H1 (cell line): ENCODE results near the gene BNC2. TPM values are rescaled to one million over a fixed set of nuclear protein-coding genes. Genes with fewer than 3 reads are reported as not detected.

Source experiments
- CTCF ChIA-PET: fragments of 300-600 bp; sonication (Branson Sonifier 250); formaldehyde crosslinking; loops from one replicate; lab custom pipeline; 2021; ENCODE audit not compliant: partially characterized antibody; lab: Charles Lee
- POLR2A ChIA-PET: fragments of 300-600 bp; sonication (Branson Sonifier 250); formaldehyde crosslinking; loops from one replicate; lab custom pipeline; 2021; ENCODE audit warnings: inconsistent platforms; ENCODE audit not compliant: partially characterized antibody; lab: Charles Lee
- DNase-seq, 2 experiments: peaks; one replicate each; pipeline versions ENCODE4 v3.0.0 to v3.0.0-alpha.2; 2010 to 2022; ENCODE audit warnings: low spot score in 2 of 2, low read depth in 1 of 2, mixed read lengths in 1 of 2
- FAIRE-seq: peaks from 2 replicates; lab custom pipeline; 2011; peaks lifted over from hg19 to GRCh38; lab: Jason Lieb, UNC
- H2AFZ ChIP-seq: 2 replicates; pipeline ENCODE4 v1.8.1; 2012; ENCODE audit warnings: low read length, inconsistent platforms
- H2AK5ac ChIP-seq: 2 replicates; pipeline ENCODE4 v1.6.1; 2013; ENCODE audit warnings: low read depth, low read length
- H2BK120ac ChIP-seq: replicated peaks from 2 replicates; pipeline ENCODE3; 2013; ENCODE audit warnings: low read depth, low read length, inconsistent platforms
- H2BK12ac ChIP-seq: 2 replicates; pipeline ENCODE4 v1.6.1; 2013; ENCODE audit warnings: low read depth, low read length
- H2BK15ac ChIP-seq: 2 replicates; pipeline ENCODE4 v1.6.1; 2013; ENCODE audit warnings: low read length
- H2BK20ac ChIP-seq: 2 replicates; pipeline ENCODE4 v1.6.1; 2013; ENCODE audit warnings: low read length
- H2BK5ac ChIP-seq: 2 replicates; pipeline ENCODE4 v1.6.1; 2013; ENCODE audit warnings: low read depth, low read length
- H3K14ac ChIP-seq: 2 replicates; pipeline ENCODE4 v1.6.1; 2013; ENCODE audit warnings: inconsistent platforms; ENCODE audit not compliant: insufficient read length
- H3K18ac ChIP-seq: 2 replicates; pipeline ENCODE4 v1.6.1; 2013; ENCODE audit warnings: low read length; ENCODE audit errors: extremely low read depth
- H3K23ac ChIP-seq: 2 replicates; pipeline ENCODE4 v1.6.1; 2013; ENCODE audit warnings: inconsistent platforms; ENCODE audit not compliant: insufficient read length
- H3K23me2 ChIP-seq: 2 replicates; pipeline ENCODE4 v1.6.1; 2013; ENCODE audit warnings: low read depth, low read length
- H3K27ac ChIP-seq: 2 replicates; pipeline ENCODE4 v1.6.1; 2011; ENCODE audit warnings: low read depth, low read length, inconsistent platforms
- H3K27me3 ChIP-seq, 4 experiments: replicated peaks in 1 of 4; 1 replicate in 1 of 4; 2 replicates in 3 of 4; pipeline versions ENCODE4 v1.6.1 to v1.8.1; 2011 to 2013; ENCODE audit warnings: low read length in 3 of 4, mild to moderate bottlenecking in 3 of 4, inconsistent platforms in 2 of 4, mixed read lengths in 2 of 4, moderate library complexity in 1 of 4; ENCODE audit not compliant: control insufficient read depth in 3 of 4, insufficient read depth in 3 of 4; ENCODE audit errors: extremely low read depth in 1 of 4
- H3K36me3 ChIP-seq, 4 experiments: 2 replicates each; pipeline versions ENCODE4 v1.6.1 to v1.8.1; 2011 to 2013; ENCODE audit warnings: mild to moderate bottlenecking in 4 of 4, low read length in 3 of 4, moderate library complexity in 2 of 4, control low read depth in 1 of 4, inconsistent platforms in 1 of 4; ENCODE audit not compliant: insufficient read depth in 4 of 4, control insufficient read depth in 2 of 4
- H3K4ac ChIP-seq: replicated peaks from 2 replicates; pipeline ENCODE3; 2013; ENCODE audit warnings: low read length, low read depth, mixed read lengths, inconsistent platforms; ENCODE audit not compliant: insufficient read length
- H3K4me1 ChIP-seq, 4 experiments: replicated peaks in 1 of 4; 1 replicate in 1 of 4; 2 replicates in 3 of 4; pipeline versions ENCODE4 v1.6.1 to v1.8.1; 2011 to 2013; ENCODE audit warnings: low read length in 3 of 4, inconsistent platforms in 2 of 4, mixed read lengths in 1 of 4; ENCODE audit not compliant: insufficient read depth in 4 of 4, control insufficient read depth in 3 of 4
- H3K4me2 ChIP-seq, 2 experiments: 2 replicates each; pipeline versions ENCODE4 v1.6.1 to v1.8.1; 2011 to 2013; ENCODE audit warnings: low read depth in 2 of 2, low read length in 2 of 2, control low read depth in 1 of 2, inconsistent platforms in 1 of 2, mild to moderate bottlenecking in 1 of 2; ENCODE audit not compliant: insufficient read depth in 1 of 2
- H3K4me3 ChIP-seq, 4 experiments: fragments of 200-600, 300-600 bp in 1 of 4; sonication (generic), shearing (Covaris generic), sonication (Bioruptor Twin) in 1 of 4; 2 replicates each; pipeline versions ENCODE4 v1.5.1 to v1.8.1; 2011 to 2016; ENCODE audit warnings: low read length in 4 of 4, low read depth in 3 of 4, control low read depth in 2 of 4, inconsistent platforms in 2 of 4, mild to moderate bottlenecking in 2 of 4, mixed read lengths in 1 of 4, moderate library complexity in 1 of 4; ENCODE audit not compliant: insufficient read depth in 2 of 4; ENCODE audit errors: extremely low read depth in 1 of 4
- H3K56ac ChIP-seq: replicated peaks from 2 replicates; pipeline ENCODE3; 2013; ENCODE audit warnings: low read depth, mild to moderate bottlenecking, mixed read lengths, low read length, inconsistent platforms; ENCODE audit not compliant: insufficient read length
- H3K79me1 ChIP-seq: 2 replicates; pipeline ENCODE4 v1.6.1; 2013; ENCODE audit warnings: low read depth, low read length, control low read depth
- H3K79me2 ChIP-seq, 2 experiments: 2 replicates each; pipeline versions ENCODE4 v1.6.1 to v1.8.1; 2012 to 2013; ENCODE audit warnings: low read length in 2 of 2, mild to moderate bottlenecking in 2 of 2, inconsistent platforms in 1 of 2; ENCODE audit not compliant: insufficient read depth in 2 of 2, control insufficient read depth in 1 of 2
- H3K9ac ChIP-seq, 4 experiments: replicated peaks in 1 of 4; 1 replicate in 1 of 4; 2 replicates in 3 of 4; pipeline versions ENCODE4 v1.6.1 to v1.8.1; 2011 to 2013; ENCODE audit warnings: low read depth in 3 of 4, low read length in 3 of 4, control low read depth in 2 of 4, mild to moderate bottlenecking in 2 of 4, moderate library complexity in 2 of 4, inconsistent platforms in 1 of 4; ENCODE audit errors: extremely low read depth in 1 of 4
- H3K9me3 ChIP-seq, 2 experiments: 2 replicates each; pipeline versions ENCODE4 v1.6.1 to v1.8.1; 2012 to 2013; ENCODE audit warnings: mild to moderate bottlenecking in 2 of 2, moderate library complexity in 2 of 2, control low read depth in 1 of 2, inconsistent platforms in 1 of 2, low read depth in 1 of 2, low read length in 1 of 2, mixed read lengths in 1 of 2; ENCODE audit not compliant: insufficient read depth in 2 of 2
- H4K20me1 ChIP-seq, 2 experiments: replicated peaks in 1 of 2; 2 replicates each; pipeline versions ENCODE3 to v1.8.1; 2011 to 2013; ENCODE audit warnings: inconsistent platforms in 2 of 2, low read length in 2 of 2, mild to moderate bottlenecking in 1 of 2; ENCODE audit not compliant: insufficient read depth in 2 of 2, control insufficient read depth in 1 of 2
- H4K5ac ChIP-seq: 2 replicates; pipeline ENCODE4 v1.6.1; 2013; ENCODE audit warnings: low read length, low read depth, mixed read lengths, inconsistent platforms; ENCODE audit not compliant: insufficient read length
- H4K8ac ChIP-seq: 2 replicates; pipeline ENCODE4 v1.8.0; 2013; ENCODE audit warnings: mild to moderate bottlenecking, moderate library complexity, low read length, inconsistent platforms; ENCODE audit not compliant: insufficient read depth; ENCODE audit errors: extremely low read depth
- H4K91ac ChIP-seq: replicated peaks from 2 replicates; pipeline ENCODE3; 2013; ENCODE audit warnings: low read length, mixed read lengths, inconsistent platforms; ENCODE audit not compliant: insufficient read length
- GABPA ChIP-seq: IDR thresholded peaks from 2 replicates; pipeline ENCODE4 v1.6.1; 2011; ENCODE audit warnings: mild to moderate bottlenecking, low read length, moderate library complexity, borderline replicate concordance; ENCODE audit not compliant: insufficient read depth
- HDAC2 ChIP-seq, 2 experiments: fragments of 300-600 bp in 1 of 2; sonication (generic) in 1 of 2; IDR thresholded peaks; 2 replicates each; pipeline ENCODE4 v1.6.1; 2011 to 2012; ENCODE audit warnings: low read depth in 2 of 2, low read length in 2 of 2, mild to moderate bottlenecking in 2 of 2, moderate library complexity in 2 of 2, borderline replicate concordance in 1 of 2, inconsistent platforms in 1 of 2
- KDM1A ChIP-seq: fragments of 200-600, 300-600 bp; sonication (generic); IDR thresholded peaks from 2 replicates; pipeline ENCODE4 v1.7.1; 2016; ENCODE audit warnings: mild to moderate bottlenecking, low read length, borderline replicate concordance
- TCF12 ChIP-seq: IDR thresholded peaks from 2 replicates; pipeline ENCODE4 v1.6.1; 2011; ENCODE audit warnings: low read depth, mild to moderate bottlenecking, low read length
- WGBS, 2 experiments: shearing (Covaris generic) in 1 of 2; methylation state at CpG; one replicate each; pipeline versions ENCODE4 v1.1.6 to v1.1.7; 2013 to 2015; ENCODE audit warnings: low lambda C conversion rate in 2 of 2, mixed read lengths in 2 of 2, inconsistent platforms in 1 of 2, low coverage in 1 of 2, missing lambda C conversion rate in 1 of 2; ENCODE audit not compliant: insufficient replicate concordance in 2 of 2, insufficient coverage in 1 of 2, insufficient read length in 1 of 2; ENCODE audit errors: extremely low coverage in 1 of 2, missing lambda C conversion rate in 1 of 2; 5-methylcytosine and 5-hydroxymethylcytosine counted together
- polyA plus RNA-seq, 7 experiments: library from polyadenylated mRNA; depleted of rRNA in 3 of 7; stranded (reverse) in 5 of 7; unstranded in 2 of 7; fragments of >200 nt in 5 of 7; fragments of 200-250 nt in 2 of 7; gene quantifications; 1 replicate in 5 of 7; 2 replicates in 1 of 7; 4 replicates in 1 of 7; pipeline versions ENCODE4 v1.2.1 to v1.2.3, GENCODE V29; 2011 to 2013; ENCODE audit warnings: missing spikeins in 2 of 7, mixed read lengths in 2 of 7
- total RNA-seq: library from RNA; stranded (reverse); fragmentation: NEBNext Ultra II Directional; extraction: Animal tissue kit (Norgen Biotek cat#: 25700); gene quantifications from 2 replicates; pipeline ENCODE4 v1.2.1, GENCODE V29; 2021

BNC2 gene
- total and polyA plus RNA-seq, 2 of the 8 experiments (the other 6 are each of a cell fraction or from before 2014, with no cell fraction given): 16.0 to 26.8 TPM

GRCh38 chr9:16613051-16613450 is 257.4 kb downstream of the BNC2 start:
- Histone ChIP-seq H3K79me2 (peaks cover 3 to 11% of the 10 kb centered on the region in 2 experiments; a peak in 2 of 4 replicates), H3K27ac (no peak overlapping the region), H3K23ac (no peak overlapping the region), H2BK120ac (no peak overlapping the region), H3K4me2 (no peak overlapping the region), H2AK5ac (no peak overlapping the region), H3K27me3 (no peaks in the 10 kb centered on the region), H3K23me2 (no peaks in the 10 kb centered on the region; the same call in 1 of the 2 replicates), H2BK12ac (no peak overlapping the region), H3K4me3 (no peak overlapping the region), H3K9ac (no peak overlapping the region), H3K36me3 (no peaks in the 10 kb centered on the region), H2BK20ac (no peak overlapping the region), H3K14ac (no peak overlapping the region), H3K56ac (no peak overlapping the region), H3K9me3 (no peaks in the 10 kb centered on the region), H4K91ac (no peak overlapping the region), H3K18ac (no peak overlapping the region), H4K20me1 (no peaks in the 10 kb centered on the region), H3K79me1 (no peaks in the 10 kb centered on the region; the same call in 1 of the 2 replicates), H2AFZ (no peak overlapping the region), H3K4ac (no peak overlapping the region), H4K8ac (no peak overlapping the region), H4K5ac (no peak overlapping the region), H2BK15ac (no peak overlapping the region), H2BK5ac (no peak overlapping the region), H3K4me1 (peaks cover 0 to 9% (median 5%) of the 10 kb centered on the region in 4 experiments; a peak in 4 of 7 replicates)
- DNase-seq (no peak), FAIRE-seq (no peak)
- WGBS, 2 experiments: 67% methylated on average over 1 of the region's 1 CpG; no CpG with 5 or more reads in 1 of the 2 experiments
- CTCF ChIA-PET: no interaction called here
- no peak for TF ChIP-seq HDAC2 (IDR thresholded peaks at IDR 0.05; ENCODE audit: borderline replicate concordance in 1 of 2, low read depth in 2 of 2, low read length in 2 of 2)
- TF ChIP-seq TCF12: no peak
- TF ChIP-seq KDM1A: no peak
- TF ChIP-seq GABPA: no peak
- POLR2A ChIA-PET: no interaction called here
